HFFc6 (cell line): Measurements from ENCODE around the gene GIT2. TPM values are rescaled to one million over a fixed set of nuclear protein-coding genes. Genes with fewer than 3 reads are reported as not detected.
"Not testable (repeated sequence)": the region's sequence is repeated elsewhere in the genome, so short reads cannot be mapped to it uniquely, and the experiment has no call there.

Experiments used
- DNase-seq: peaks from one replicate; pipeline ENCODE4 v3.0.0-alpha.2; 2018
- H3K27ac Mint-ChIP-seq: 2 replicates; pipeline ENCODE4 v1.8.0; 2020; ENCODE audit warnings: mild to moderate bottlenecking, mixed read lengths
- H3K27me3 Mint-ChIP-seq: 2 replicates; pipeline ENCODE4 v1.8.0; 2021; ENCODE audit warnings: mild to moderate bottlenecking, moderate library complexity, mixed read lengths; ENCODE audit not compliant: insufficient read depth
- H3K36me3 Mint-ChIP-seq: 2 replicates; pipeline ENCODE4 v1.8.0; 2021; ENCODE audit warnings: low read depth, mixed read lengths
- H3K4me1 Mint-ChIP-seq: 2 replicates; pipeline ENCODE4 v1.8.0; 2020; ENCODE audit warnings: low read depth, mixed read lengths
- H3K4me3 Mint-ChIP-seq: 2 replicates; pipeline ENCODE4 v1.8.0; 2020; ENCODE audit warnings: mild to moderate bottlenecking, moderate library complexity, mixed read lengths
- H3K9me3 Mint-ChIP-seq: 2 replicates; pipeline ENCODE4 v1.8.0; 2020; ENCODE audit warnings: mild to moderate bottlenecking, mixed read lengths
- CTCF ChIP-seq: fragments of 200-600 bp; sonication (generic); IDR thresholded peaks from 2 replicates; pipeline ENCODE4 v1.5.0; 2021; ENCODE audit warnings: antibody characterized with exemption, mild to moderate bottlenecking
- total RNA-seq, 6 experiments: library from RNA; stranded (reverse); fragmentation: NEBNext Ultra II Directional; extraction: Animal tissue kit (Norgen Biotek cat#: 25700); gene quantifications; 2 replicates in 1 of 6; 3 replicates in 5 of 6; pipeline ENCODE4 v1.2.3, GENCODE V29; 2021

GIT2 gene
- total RNA-seq, 6 experiments from 2014 or later: 56.9 to 68.8 (median 64.9) TPM

- TF ChIP-seq CTCF: no peak
- H3K27me3 Mint-ChIP-seq: peaks cover 3% of the 10 kb centered on the region; the same call in 1 of the 2 replicates
- H3K4me3 Mint-ChIP-seq: no peak overlapping the region
- no peaks in the 10 kb centered on the region for H3K36me3 Mint-ChIP-seq
- H3K9me3 Mint-ChIP-seq: no peaks in the 10 kb centered on the region
- H3K27ac Mint-ChIP-seq: no peak overlapping the region
- peaks cover 25% of the 10 kb centered on the region for H3K4me1 Mint-ChIP-seq
- no peak for DNase-seq
Observed at GRCh38 chr12:109893261-109893995, 102.7 kb downstream of the GIT2 start.

GRCh38 chr12:109892748-109893147 lies 103.4 kb downstream of the GIT2 start:
- no peak for TF ChIP-seq CTCF
- H3K9me3 Mint-ChIP-seq: no peaks in the 10 kb centered on the region
- peaks cover 32% of the 10 kb centered on the region for H3K4me1 Mint-ChIP-seq
- no peak overlapping the region for H3K27ac Mint-ChIP-seq
- H3K36me3 Mint-ChIP-seq: no peaks in the 10 kb centered on the region
- H3K27me3 Mint-ChIP-seq: peaks cover 3% of the 10 kb centered on the region
- H3K4me3 Mint-ChIP-seq: no peak overlapping the region
- DNase-seq: no peak

- Mint-ChIP-seq H3K9me3 (no peaks in the 10 kb centered on the region), H3K4me1 (peaks cover 37% of the 10 kb centered on the region), H3K27ac (no peak overlapping the region), H3K4me3 (no peak overlapping the region), H3K36me3 (no peaks in the 10 kb centered on the region), H3K27me3 (peaks cover 3% of the 10 kb centered on the region)
- no peak for DNase-seq
- TF ChIP-seq CTCF: no peak
Observed at GRCh38 chr12:109892165-109892715, 103.9 kb downstream of the GIT2 start.

- H3K4me1 Mint-ChIP-seq: peaks cover 39% of the 10 kb centered on the region
- not testable (repeated sequence) for H3K27ac Mint-ChIP-seq, H3K4me3 Mint-ChIP-seq, DNase-seq, H3K36me3 Mint-ChIP-seq, H3K27me3 Mint-ChIP-seq, H3K9me3 Mint-ChIP-seq
Observed at GRCh38 chr12:109891731-109892130, 104.4 kb downstream of the GIT2 start.

- no peaks in the 10 kb centered on the region for H3K36me3 Mint-ChIP-seq
- no peak for TF ChIP-seq CTCF
Observed at GRCh38 chr12:109890620-109891170, 105.5 kb downstream of the GIT2 start.

More at GRCh38 chr12:109890620-109891170, 105.5 kb downstream of the GIT2 start:
- Mint-ChIP-seq H3K27me3 (peaks cover 3% of the 10 kb centered on the region), H3K27ac (no peak overlapping the region), H3K4me1 (peaks cover 39% of the 10 kb centered on the region), H3K4me3 (no peak overlapping the region), H3K9me3 (no peaks in the 10 kb centered on the region)
- DNase-seq: no peak
